Colonic mucosa (tissue), 4 donors: ENCODE data around the gene SHMT2. TPM values are rescaled to one million over a fixed set of nuclear protein-coding genes. Genes with fewer than 3 reads are reported as not detected.

Experiments
- DNase-seq: peaks from one replicate; pipeline ENCODE4 v3.0.0-alpha.2; 2020
- H3K27ac ChIP-seq: fragments of 200-600 bp; one replicate; pipeline ENCODE4 v1.8.0; 2021
- H3K27me3 ChIP-seq: fragments of 200-600 bp; one replicate; pipeline ENCODE4 v1.8.0; 2021
- H3K36me3 ChIP-seq: fragments of 200-600 bp; one replicate; pipeline ENCODE4 v1.8.0; 2021
- H3K4me1 ChIP-seq: fragments of 200-600 bp; one replicate; pipeline ENCODE4 v1.8.0; 2021; ENCODE audit warnings: mild to moderate bottlenecking
- H3K4me3 ChIP-seq: fragments of 200-600 bp; one replicate; pipeline ENCODE4 v1.8.0; 2021
- H3K9ac ChIP-seq, 2 donors: one replicate each; pipeline ENCODE4 v1.7.0; 2013; ENCODE audit warnings: control low read depth in 2 of 2, low read depth in 2 of 2, low read length in 2 of 2
- H3K9me3 ChIP-seq: fragments of 200-600 bp; one replicate; pipeline ENCODE4 v1.8.0; 2021
- intact Hi-C: fragments of 100-400 bp; cut with DNase I; formaldehyde crosslinking; loops from one replicate; pipeline ENCODE4 v1.14.1; 2022
- total RNA-seq, 2 donors: library from RNA; stranded (reverse); fragmentation: NEBNext Ultra II Directional in 1 of 2; extraction: Animal tissue kit (Norgen Biotek cat#: 25700) in 1 of 2; gene quantifications; one replicate each; pipeline ENCODE4 v1.2.1, GENCODE V29; 2021
- TF ChIP-seq, protein P1 (sequence below): fragments of 200-600 bp; IDR thresholded peaks from one replicate; pipeline ENCODE4 v1.8.0; 2022; ENCODE audit warnings: antibody characterized with exemption, mild to moderate bottlenecking
- donor health status: healthy.
- donor health status: DM: no; HTN: no; CAD: no.
- donor health status: DM: no; HTN: no; CAD: no.

SHMT2 gene
- total RNA-seq, 2 donors from 2014 or later, result 69.4 to 160 TPM

DNA sequence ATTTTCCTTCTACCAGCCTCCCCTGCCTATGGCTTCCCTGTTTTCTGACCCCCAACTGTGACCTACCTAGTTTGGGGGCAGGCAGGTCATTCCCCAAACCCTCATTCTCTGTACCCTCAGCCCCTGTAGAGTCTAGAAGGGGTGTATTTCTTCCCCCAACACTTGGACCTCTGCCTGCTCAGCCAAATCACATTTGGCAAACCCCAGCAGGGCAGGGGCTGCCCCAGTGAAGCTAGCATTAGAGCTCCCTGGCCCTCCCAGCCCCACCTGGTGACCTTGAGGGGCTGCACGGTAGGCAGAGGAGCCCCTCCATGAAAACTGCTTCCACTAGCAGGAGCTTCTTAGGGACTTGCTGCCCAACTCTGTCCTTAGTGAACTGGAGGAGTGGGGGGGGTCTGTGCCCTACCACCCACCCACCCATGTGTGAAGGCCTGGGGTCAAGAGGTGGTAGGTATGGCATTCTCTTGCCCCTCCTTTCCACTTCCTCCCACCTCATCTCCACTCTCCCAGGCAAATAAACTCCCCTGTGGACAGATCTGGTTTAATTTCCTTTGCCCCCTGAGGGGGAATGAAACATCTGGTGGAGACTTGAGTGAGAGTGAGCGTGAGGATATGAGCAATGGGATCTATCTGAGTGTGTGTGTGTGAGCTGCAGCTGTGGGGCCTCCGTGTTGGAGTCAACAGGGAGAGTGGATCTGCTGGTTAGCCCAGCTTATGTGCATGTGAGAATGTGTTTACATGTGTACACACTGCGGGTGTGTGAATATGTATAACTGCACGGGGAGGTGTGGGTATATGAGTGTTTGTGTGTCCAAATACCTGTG, 11.3 kb upstream of the SHMT2 start:
- no peak overlapping the region for H3K9ac ChIP-seq
- intact Hi-C loops, result no loop called here
- H3K4me1 ChIP-seq, result peaks cover 15% of the 10 kb centered on the region
- H3K4me3 ChIP-seq, result no peak overlapping the region
- TF ChIP-seq, protein P1, sequence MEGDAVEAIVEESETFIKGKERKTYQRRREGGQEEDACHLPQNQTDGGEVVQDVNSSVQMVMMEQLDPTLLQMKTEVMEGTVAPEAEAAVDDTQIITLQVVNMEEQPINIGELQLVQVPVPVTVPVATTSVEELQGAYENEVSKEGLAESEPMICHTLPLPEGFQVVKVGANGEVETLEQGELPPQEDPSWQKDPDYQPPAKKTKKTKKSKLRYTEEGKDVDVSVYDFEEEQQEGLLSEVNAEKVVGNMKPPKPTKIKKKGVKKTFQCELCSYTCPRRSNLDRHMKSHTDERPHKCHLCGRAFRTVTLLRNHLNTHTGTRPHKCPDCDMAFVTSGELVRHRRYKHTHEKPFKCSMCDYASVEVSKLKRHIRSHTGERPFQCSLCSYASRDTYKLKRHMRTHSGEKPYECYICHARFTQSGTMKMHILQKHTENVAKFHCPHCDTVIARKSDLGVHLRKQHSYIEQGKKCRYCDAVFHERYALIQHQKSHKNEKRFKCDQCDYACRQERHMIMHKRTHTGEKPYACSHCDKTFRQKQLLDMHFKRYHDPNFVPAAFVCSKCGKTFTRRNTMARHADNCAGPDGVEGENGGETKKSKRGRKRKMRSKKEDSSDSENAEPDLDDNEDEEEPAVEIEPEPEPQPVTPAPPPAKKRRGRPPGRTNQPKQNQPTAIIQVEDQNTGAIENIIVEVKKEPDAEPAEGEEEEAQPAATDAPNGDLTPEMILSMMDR, result no peak
- no peaks in the 10 kb centered on the region for H3K9me3 ChIP-seq
- no peak overlapping the region for H3K27ac ChIP-seq
- H3K36me3 ChIP-seq, result no peaks in the 10 kb centered on the region
- no peak for DNase-seq
- H3K27me3 ChIP-seq, result peaks cover 84% of the 10 kb centered on the region

DNA sequence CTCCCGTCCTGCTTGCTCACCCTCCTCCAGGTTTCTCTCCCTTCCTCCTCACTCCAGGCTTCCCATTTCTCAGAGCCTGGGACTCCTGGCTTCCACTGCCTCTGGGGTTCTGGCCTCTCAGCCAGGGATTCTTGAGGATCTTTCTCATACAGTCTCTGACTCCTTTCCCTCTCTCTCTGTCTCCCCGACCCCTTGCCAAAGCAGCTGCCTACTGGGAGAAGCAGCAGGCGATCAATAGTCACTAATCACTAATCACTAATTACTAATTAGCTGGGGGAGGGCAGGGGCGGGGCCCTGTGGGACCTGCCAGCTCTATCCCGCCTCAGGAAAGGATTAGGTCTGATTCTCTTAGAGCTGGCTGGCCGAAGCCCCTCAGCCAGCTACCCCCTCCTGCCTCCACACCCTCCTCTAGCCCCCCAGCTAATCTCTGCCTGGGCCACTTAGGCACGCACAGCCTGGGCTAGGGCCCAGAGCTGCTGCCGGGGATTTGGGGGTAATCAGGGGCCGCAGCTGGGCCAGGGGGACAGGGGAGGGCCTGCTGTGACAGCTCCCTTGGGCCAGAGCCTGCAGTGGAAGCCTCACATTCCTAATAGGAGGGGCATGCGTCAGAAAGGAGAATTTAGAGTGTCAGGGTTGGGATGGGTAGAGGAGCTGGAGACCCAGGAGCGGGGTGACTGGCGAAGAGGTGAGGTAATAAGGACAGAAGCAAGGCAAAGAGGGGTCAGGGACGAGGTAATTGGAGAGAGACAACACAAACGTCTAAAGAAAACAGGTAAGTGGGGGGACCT, 10.1 kb upstream of the SHMT2 start:
- H3K4me1 ChIP-seq, result peaks cover 10% of the 10 kb centered on the region
- no peak overlapping the region for H3K4me3 ChIP-seq
- TF ChIP-seq, protein P1, result no peak
- intact Hi-C loops, result no loop called here
- no peak for DNase-seq
- H3K27ac ChIP-seq, result no peak overlapping the region
- H3K27me3 ChIP-seq, result peaks cover 94% of the 10 kb centered on the region
- H3K36me3 ChIP-seq, result no peaks in the 10 kb centered on the region
- no peaks in the 10 kb centered on the region for H3K9me3 ChIP-seq
- no peak overlapping the region for H3K9ac ChIP-seq

DNA sequence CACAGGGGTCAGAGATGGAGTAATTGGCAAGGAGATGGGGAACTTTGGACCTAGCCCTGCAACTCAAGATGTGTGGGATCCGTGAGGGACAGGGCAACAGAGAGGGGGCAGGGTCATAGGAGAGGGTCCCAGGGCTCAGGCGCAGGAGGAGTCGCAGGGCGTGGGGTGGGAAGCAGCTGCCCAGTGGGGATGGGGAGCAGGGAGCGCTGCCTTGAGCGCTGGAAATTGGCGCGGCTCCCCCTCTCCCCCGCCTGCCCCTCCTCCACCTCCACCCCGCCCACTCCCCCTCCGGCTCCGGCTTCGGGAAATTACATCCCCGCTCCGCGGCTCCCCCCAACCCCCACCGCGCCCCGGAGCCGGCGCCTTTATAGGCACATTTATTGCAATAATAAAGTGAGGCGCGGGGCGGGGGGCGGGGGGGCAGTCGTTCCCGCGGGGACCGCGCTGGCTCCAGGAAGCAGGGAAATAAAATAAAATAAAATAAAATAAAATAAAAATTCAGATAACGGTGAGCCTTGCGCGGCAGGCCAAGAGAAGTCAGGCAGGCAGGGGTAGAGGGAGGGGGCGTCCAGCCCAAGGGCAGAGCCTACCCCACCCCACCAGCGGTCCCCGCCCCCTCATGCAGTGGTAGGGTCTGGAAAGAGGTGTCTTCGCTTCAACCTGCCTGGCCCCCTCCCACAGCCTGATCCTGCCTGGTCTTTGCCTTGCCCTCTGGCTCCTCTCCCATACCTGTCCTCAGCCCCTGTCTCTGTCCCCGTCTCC, 9.3 kb upstream of the SHMT2 start:
- no peak overlapping the region for H3K9ac ChIP-seq
- H3K36me3 ChIP-seq, result no peaks in the 10 kb centered on the region
- H3K27me3 ChIP-seq, result peaks cover 94% of the 10 kb centered on the region
- H3K4me1 ChIP-seq, result peaks cover 11% of the 10 kb centered on the region
- no peaks in the 10 kb centered on the region for H3K9me3 ChIP-seq
- DNase-seq, result no peak
- TF ChIP-seq, protein P1, result no peak
- no peak overlapping the region for H3K4me3 ChIP-seq
- intact Hi-C loops, result no loop called here
- no peak overlapping the region for H3K27ac ChIP-seq

- DNase-seq, result no peak
- TF ChIP-seq, protein P1, result no peak
- Histone ChIP-seq H3K36me3 (no peaks in the 10 kb centered on the region), H3K4me1 (peaks cover 13% of the 10 kb centered on the region), H3K9ac (no peak overlapping the region), H3K9me3 (no peaks in the 10 kb centered on the region), H3K27ac (no peak overlapping the region), H3K27me3 (peaks cover 94% of the 10 kb centered on the region), H3K4me3 (no peak overlapping the region)
- intact Hi-C loops, result no loop called here
Observed at GRCh38 chr12:57220770-57221168, 8.7 kb upstream of the SHMT2 start.

DNA sequence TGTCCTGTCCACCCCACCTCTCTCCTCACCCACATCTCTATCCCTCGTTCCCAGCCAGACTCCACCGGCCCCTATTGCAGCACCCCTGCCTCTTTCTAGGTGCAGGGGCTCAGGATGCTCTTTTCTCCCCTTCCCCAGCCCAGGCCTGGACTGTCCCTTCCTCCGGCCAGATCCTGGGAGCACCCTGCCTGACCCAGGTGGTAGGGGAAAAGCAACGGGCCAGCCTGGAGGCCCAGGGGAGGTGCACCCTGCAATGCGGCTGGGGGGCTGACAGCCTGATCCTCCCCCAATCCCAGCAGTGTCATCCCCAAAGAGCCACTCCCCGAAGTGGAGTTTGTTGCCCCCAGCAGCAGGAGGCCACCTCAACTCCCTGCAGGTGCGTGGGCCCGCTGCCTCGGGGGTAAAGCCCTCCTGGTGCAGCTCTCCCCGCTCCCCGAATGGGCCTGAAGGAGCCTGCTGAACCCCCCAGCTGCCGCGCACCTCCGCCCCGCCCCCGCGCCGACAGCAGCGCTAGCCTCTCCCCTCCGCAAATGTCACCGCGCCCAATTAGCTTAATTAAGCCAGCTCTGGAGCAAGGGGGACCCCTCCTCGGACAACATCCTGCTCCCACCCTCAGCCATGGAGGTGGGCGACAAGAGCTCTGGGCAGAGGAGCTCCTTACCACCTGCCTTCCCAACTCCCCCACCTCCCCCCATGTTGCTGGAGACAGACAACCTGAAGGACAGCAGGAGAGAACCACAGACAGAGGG, 8.2 kb upstream of the SHMT2 start:
- H3K4me3 ChIP-seq, result no peak overlapping the region
- H3K36me3 ChIP-seq, result no peaks in the 10 kb centered on the region
- peaks cover 12% of the 10 kb centered on the region for H3K4me1 ChIP-seq
- DNase-seq, result no peak
- H3K27ac ChIP-seq, result no peak overlapping the region
- no peaks in the 10 kb centered on the region for H3K9me3 ChIP-seq
- intact Hi-C loops, result no loop called here
- peaks cover 94% of the 10 kb centered on the region for H3K27me3 ChIP-seq
- TF ChIP-seq, protein P1, result no peak
- H3K9ac ChIP-seq, result no peak overlapping the region
